HG03135 (cell line): ENCODE data around the gene FNDC3B.

Experiments used
- ATAC-seq: cut with Tn5 transposase; IDR thresholded peaks from one replicate; pipeline ENCODE4 v1.9.1; 2021; ENCODE audit warnings: mild to moderate bottlenecking, moderate library complexity; ENCODE audit not compliant: unreplicated experiment

FNDC3B gene

DNA sequence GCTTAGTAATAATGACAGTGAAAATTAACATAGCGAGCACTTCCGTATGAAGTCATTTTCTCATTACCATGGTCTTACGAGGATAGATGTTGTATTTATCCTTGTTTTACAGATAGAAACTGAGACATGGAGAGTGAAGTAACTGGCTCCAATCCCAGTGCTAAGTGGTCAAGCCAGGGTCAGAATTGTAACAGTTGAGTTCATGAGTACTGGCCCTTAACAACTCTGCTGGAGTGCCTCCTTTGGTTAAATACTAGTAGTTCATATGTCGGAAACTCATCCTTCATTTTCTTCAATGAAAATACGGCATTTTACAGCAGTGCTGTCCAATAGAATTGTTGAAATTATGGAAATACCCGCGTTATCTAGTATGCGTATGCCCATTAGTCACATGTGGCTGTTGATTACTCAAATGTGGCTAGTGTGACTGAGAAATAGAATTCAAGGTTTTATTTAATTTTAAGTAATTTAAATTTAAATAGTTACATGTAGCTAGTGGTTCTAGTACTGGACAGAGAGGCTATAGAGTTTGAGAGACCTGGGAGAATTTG, 32.5 kb downstream of the FNDC3B start:
- ATAC-seq, result no peak

DNA sequence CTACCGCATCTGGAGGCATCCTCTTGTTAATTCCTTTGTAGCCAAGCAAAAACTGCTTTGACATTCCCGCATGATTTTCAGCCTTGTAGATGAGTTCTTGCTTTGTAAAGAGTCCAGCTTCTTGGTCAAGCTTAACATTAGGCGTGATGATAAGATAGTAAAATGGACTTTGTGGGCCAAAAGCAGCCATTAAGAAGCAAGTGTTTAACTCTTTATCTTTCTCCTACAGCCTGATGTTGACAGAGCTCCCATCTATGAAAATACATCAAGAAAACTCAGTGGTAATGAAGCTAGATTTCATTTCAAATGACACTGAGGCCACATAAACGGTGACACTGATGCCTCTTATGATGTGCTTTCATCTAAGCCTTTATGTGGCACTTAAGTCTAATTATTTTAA, 33.2 kb downstream of the FNDC3B start:
- ATAC-seq, result no peak

DNA sequence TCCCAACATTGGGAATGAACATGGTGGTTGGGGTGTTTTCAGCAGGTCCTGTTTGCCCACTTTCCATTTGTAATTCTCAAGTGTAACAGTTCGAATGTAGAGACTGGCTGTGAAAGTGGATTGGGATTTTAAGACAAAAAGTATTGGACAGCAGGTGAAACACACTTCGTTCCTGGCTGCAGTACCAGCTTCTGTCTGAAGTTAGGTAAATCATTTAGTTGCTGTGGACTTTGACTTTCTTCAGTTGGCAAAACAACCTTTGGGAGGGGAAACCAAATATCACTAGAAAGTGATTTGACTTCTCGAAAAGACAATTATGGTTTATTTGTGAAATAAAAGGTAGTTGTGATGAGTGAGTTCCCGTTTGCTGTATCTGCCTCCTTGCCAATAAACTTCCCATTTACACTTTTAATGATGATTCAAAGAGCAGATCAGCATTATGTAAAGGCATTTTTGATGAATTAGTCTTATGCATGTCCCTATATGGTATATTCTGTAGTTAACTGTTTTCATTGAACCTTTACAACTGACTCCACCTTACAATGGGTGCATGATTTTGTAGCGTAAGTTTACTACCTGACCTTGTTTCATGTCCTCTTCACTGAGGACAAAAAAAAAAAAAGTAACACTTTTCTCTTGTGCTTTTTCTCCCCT, 34.0 kb downstream of the FNDC3B start:
- no peak for ATAC-seq

DNA sequence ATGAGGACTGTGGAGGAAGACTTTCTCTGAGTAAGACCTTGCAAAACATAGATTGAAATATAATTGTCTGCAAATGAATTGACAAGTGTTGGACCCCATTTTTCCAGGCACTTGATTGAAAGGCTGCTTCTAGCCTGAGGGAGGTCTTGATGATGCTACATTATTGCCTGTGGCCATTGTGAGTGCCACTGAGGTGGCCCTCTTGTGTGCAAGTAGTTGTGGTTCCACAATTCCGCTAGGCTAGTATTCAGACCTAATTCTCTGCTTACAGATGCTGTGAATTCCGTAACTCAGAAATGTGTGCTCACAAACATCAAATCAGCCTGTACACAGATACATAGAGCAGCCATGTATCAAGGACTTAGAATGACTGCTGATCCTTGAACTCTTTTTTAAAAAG, 34.7 kb downstream of the FNDC3B start:
- ATAC-seq, result no peak

DNA sequence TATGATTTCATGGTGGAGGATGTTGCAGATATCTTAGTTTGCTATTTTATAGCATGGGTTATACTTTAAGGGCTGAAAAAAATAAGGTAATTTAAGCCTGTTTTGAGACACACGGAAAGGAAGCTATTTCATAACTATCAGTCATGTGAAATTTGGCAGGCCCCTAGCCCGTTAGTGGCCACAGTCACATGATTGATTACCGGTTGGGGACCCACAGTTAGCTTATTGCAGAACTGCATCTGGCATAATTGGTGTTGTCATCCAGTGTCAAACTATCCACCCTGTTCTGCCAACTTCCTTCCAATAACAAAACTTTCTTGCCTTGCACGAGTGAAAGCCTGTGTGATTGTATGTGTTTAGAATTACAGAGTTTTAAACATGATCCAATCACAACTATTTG, 35.2 kb downstream of the FNDC3B start:
- ATAC-seq, result no peak

DNA sequence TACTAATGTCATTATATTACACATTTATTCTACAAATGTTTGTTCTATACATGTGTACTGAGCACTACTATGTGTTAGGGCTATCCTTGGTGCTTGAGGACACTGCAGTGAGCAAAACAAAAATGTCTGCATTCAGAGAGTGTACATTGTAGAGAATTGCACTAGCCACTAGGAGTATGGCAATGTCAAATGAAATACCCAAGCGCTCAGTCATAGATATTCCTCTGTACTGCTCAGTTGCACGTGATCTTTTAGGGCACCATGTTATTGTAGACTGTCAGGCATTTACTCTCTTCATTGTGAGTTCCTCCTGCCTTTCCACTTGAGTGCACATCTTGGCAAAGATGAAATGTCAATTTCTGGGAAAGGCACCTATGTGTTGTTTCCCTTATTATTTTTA, 36.8 kb downstream of the FNDC3B start:
- ATAC-seq, result no peak

DNA sequence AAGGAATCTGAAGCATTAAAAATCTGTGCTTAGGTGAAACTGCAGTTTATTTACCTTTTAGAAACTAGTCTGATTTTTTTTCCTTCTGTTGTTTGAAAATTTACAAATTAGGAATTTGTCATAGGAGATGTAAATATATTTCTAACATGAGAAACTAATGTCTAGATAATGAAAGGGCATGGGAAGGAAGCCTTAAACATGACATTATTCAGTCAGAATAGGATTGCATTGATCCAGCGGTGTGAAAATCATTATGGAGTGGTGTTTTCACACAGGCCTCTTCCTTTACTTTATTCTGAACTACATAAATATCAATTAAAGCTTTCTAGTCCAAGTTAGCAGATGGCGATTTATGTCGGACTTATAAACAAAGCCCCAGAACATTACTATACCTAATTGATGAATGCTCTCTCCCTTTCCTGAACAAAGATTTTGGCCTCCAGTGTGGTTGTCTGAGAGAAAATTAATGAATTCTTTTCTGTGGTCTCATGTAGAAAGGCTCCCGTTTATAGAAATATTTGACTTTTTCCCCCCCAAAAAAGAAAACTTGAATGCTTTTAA, 37.9 kb downstream of the FNDC3B start:
- ATAC-seq, result no peak

DNA sequence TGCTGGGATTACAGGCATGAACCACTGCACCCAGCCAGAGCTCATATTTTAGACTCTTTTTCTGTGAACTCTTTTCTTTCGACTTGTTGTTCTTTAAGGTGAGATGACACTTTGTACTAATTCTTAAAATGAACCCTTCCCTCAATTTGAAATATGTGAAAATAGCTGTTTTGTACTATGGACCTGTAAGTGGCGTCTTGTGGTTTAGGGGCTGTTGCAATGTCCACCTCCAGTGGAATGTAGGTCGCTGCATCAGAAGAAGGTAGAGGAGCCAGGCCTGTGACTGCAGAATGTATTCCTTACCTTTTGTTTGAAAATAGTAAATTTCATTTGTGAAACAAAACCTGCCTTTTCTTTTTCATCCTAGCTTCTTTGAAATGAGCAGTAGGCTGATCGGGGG, 38.9 kb downstream of the FNDC3B start:
- ATAC-seq, result no peak

DNA sequence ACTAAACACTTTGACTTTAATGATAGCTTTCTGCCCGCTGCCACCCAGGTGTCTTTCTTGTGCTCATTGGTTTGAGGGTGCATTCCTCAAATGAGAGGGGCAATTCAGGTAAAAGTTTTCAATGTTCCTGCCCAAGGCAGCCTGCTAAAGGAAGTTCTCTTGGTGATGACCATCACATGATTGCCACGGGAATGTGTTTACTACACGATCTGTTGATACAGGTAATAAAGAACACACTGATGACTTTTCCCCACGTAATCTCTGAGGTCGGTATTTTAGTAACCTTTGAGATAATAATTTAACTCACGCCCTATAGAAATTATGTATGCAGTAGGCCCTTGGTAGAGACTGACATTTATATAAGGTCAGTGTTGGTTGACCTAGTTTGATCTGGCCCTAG, 39.3 kb downstream of the FNDC3B start:
- ATAC-seq, result no peak

DNA sequence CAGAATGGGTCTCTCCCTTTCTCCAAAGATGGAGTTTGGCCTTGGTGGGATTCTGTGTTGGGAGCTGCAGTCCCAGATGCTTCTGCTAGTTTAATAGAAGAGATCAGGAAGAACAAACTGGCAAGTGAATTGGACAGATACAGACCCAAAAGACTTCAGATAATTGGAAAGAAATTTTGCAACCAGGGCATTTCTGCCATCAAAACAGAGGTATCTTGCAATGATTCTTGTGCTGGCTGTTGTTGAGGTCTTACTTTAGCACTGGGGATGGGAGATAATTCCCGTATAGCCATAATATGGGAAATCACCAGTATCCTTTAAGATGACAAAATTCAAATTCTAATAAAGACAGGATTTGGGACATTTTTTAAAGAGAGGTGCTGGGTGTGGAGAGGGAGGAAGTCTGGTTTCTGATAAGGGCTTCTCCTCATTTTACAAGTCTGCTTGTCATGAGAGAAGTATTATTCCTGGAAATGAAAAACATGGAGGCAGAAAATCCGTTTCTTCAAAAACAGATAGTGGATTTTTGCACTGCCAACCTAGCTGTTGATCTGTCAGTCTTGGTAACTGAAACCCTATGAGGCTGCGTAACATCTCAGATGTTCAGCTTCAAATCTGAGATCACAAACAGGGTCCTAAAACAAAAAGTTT, 40.1 kb downstream of the FNDC3B start:
- ATAC-seq, result no peak

DNA sequence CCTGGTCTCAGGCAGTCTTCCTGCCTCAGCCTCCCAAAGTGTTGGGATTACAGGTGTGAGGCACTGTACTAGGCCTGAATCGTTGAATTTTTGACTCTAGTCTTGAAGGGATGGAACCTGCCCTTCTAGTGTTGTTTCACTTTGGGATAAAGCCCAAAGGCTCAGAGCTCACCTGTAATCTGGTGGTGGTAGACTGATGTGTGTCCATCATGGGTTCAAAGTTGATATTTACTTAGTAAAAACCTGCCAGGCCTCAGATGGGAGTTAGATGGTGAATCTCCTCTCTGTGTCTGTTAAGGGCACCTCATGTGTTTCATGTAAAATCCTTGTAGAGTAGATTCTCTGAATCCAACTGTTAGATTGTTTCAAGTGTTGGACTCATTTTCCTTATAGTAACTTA, 41.1 kb downstream of the FNDC3B start:
- no peak for ATAC-seq

DNA sequence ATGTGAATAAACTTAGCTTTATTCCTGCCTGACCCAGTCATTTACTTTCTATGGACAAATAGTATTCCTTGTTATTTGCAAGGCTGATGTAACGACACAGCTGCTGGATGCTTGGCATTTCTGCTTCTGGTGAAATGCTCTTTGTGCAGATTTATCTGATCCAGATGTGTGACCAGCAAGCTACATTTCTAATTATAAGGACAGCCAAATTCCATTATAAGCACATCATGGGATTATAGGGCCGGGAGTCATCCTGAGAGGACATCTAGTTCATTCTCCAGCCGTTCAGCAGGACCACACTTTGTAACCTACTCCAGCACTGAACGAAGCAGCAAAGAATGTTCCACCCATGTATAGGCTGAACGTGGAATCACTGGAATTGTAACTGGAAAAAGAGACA, 42.9 kb downstream of the FNDC3B start:
- no peak for ATAC-seq

DNA sequence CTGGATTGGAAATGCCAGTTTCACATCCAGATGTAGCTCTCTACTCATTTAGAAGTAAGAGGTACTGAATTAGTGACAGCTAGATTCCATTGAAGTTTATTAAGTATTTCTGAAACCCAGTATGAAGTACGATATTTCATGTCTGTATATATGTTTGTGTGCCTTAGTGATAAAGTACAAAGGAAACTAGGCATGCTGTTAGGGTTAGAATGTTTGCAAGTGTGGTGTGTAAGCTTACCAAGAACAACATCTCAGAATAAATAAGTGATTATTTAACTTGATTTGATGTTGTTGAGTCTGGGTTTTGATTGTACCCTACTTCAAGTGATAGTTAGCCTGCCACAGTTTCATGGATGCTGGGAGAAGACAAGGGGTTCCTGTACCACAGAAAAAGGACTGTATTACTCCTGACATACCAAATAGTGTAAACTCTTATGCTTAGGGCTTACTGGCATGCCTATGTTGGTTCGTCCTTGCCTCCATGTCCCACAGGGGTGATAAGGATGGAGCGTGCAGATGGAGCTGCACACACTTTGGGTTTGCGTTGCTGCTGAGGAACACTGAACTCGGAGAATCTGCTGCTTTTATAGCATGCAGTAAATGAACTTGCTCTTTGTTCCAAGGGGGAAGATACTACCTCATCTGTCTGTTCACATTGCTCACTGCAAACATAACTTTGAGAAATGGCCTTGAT, 43.6 kb downstream of the FNDC3B start:
- no peak for ATAC-seq

DNA sequence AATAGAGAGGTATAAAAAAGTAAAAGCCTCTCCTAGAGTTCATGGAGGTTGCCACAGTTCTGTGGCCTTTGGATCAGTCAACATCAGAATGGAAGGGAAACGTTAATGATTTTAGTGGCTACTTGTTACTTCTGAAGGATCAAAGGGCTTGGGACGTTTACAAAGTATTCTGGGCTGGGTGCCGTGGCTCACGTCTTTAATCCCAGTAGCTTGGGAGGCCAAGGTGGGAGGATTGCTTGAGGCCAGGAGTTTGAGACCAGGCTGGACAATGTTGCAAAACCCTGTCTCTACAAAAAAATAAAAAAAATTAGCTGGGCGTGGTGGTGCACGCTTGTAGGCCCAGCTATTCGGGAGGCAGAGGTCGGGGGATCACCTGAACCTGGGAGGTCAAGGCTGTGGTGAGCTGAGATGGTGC, 44.6 kb downstream of the FNDC3B start:
- no peak for ATAC-seq

DNA sequence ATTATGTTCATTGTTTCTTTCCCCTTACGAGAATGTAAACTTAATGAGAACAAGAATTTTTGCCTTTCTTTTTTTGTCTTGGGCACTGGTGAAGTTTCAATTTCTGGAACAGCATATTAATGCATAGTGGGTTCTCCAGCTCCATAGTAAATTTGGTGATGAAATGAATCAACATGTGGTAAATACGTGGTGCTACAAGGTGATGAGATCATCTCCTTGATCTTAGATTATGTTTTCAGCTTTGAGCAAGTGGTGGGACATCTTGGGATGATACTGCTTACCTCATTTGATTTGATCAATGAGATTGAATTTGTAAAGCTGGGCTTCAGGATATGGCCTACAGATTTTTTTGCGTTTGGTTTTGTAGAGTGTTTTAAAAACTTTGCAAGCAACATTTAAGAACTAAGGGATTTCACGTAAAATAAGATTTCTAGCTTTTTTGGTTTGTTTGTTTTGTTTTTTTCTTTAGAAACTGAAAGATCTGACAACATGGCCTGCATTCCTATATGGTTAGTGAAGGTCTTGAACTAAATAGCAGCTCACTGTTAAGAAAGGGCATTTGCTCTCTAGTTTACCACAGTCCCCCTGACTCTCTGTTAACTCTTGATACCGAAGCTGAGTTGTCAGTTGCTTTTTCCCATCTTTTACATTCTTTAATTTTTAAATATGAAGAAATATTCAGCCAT, 45.6 kb downstream of the FNDC3B start:
- no peak for ATAC-seq

DNA sequence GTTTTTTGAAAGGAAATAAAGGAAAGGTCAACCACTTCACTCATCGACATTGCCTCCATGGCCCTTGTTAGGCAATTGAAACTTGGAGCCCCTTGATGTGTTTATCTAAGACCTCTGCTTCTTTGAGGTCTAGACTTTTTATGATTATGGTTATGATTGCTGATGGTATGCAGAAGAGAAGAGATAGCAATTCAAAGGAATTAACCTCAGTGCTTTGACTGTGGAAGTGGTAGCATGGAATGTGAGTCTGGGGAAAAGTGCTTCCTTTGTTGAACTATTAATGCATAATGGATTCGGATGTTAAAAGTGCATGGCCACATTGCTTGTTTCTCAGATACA, 46.1 kb downstream of the FNDC3B start:
- no peak for ATAC-seq

DNA sequence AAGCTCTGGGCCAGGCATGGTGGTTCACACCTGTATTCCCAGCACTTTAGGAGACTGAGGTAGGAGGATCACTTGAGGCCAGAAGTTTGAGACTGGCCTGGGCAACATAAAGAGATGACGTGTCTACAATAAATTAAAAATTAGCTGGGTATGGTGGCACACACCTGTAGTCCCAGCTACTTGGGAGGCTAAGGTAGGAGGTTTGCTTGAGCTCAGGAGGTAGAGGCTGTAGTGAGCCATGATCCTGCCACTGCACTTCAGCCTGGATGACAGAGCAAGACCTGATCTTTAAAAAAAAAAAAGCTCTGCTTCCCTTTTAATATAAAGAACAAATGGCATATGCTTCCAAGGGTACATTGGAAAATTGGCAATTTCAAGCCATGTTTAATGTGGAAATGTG, 46.7 kb downstream of the FNDC3B start:
- ATAC-seq, result no peak

DNA sequence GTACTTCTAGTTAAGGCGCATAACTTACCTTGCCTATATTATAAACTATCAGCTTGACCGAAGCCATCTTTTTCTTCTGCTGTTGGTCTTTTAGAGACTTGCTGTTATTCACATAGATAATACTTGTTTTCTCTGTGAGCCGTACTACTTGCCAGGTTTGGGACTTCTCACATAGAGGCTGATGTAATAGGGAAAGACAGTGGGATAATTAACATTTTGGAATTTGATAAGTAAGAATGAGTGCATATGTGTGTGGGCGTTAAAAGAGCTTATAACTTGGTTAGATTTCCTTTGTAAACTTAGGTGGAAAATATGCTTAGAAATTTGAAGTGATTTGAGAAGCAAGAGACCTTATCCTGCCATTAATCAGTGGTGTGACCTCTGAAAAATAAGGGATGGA, 47.8 kb downstream of the FNDC3B start:
- no peak for ATAC-seq

DNA sequence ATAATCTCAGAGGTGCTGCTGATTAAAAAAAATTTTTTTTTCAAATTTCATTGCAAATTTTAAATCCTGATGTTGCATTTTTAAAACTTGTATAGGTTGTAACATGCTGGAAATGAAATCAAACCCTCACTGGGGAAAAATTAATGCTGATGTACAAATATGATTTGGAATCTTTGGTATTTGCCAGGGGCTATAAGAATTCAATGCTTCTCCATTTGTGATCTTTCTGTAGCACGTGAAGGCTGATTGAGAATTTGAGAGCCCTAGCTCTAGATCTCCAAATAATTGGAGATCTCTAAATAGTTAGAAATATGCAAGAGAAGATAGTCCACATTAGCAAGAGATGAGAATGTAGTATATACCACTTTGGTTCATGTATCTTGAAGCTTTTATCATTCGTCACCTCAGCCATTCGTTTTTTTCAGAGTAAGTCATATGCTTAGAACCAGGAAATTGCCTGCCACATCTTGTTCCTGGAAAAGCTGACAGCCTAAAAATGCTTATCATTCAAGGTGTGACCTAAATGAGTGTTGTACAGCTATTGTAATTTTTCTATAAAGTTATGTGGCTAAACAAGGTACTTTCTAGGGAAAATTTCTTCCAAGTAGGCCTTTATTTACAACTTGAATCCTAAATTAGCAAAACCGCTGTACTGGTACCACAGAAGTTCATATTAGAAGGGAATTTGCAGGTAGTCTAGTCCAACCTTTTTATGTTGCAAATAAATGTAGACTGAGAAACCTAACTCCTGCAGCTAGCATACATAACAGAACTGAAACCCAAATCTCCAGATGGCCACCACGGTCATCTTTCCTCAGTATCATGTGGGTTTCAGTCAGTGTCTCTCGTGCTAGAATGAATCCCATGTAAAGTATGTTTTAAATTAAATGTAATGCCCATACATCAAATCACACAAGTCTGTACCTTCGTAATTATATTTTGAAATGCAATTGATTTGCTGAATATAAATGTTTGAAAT, 48.5 kb downstream of the FNDC3B start:
- peak; percentile 71 for ATAC-seq

DNA sequence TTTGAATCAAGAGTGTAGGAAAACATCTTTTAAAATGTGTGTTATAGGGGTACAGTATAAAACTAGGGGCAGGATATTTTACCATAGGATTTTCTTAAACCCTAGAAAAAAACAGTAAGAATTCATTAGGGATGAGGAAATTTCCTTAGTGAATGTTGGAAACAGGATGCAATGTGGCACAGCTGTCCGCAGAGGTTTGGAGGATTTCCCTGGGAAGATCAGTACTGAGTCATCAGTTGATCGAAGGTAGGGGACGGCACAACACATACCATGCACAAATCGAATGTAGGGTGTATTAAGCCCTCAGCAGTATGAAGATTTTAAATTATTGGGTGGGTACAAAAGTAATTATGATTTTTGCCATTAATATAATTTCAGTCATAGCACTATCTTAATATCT, 49.9 kb downstream of the FNDC3B start:
- ATAC-seq, result no peak
